SKM-1 (cell line): ENCODE results near the gene NEDD4L.
"Not testable (repeated sequence)": the region's sequence is repeated elsewhere in the genome, so short reads cannot be mapped to it uniquely, and the experiment has no call there.

Experiments
- DNase-seq: peaks from one replicate; lab custom pipeline; 2025; ENCODE audit not compliant: unreplicated experiment; lab: John Stamatoyannopoulos, UW

The NEDD4L gene

DNA sequence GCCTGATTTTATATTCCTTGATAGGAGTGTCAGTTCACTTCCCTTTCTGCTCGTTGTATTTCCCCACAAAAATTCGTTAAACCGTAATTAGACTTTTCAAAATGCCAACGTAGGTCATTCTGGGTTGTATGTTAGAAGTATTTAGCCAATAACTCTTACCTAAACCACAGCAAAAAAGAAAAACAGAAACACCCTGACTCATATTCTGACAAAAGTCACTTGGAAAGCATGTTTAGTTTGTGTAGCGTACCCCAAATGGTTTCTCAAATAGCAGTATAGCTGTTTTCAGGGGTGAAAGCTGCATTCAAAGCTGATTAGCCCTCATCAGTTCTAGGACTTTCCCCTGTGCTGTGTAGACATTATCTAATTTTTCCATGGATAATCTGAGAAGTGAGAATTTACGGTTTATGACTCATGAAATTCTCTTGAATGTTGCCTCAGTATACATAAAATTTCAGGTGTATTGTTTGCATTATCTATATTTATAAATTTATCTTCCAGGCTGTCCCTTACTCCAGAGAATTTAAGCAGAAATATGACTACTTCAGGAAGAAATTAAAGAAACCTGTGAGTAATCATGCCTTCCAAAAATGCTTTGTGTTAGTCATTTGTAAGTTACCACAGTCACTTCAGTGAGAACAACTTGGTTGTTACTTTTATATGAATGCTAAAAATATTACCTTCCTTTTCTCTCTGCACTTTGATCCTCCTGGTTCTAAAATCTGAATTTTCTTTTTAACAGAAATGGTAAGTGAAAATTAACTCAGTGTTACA lies 319.9 kb downstream of the NEDD4L start:
- no peak for DNase-seq

- DNase-seq, result no peak
Measured at GRCh38 chr18:58364876-58365528, 321.0 kb downstream of the NEDD4L start.

DNA sequence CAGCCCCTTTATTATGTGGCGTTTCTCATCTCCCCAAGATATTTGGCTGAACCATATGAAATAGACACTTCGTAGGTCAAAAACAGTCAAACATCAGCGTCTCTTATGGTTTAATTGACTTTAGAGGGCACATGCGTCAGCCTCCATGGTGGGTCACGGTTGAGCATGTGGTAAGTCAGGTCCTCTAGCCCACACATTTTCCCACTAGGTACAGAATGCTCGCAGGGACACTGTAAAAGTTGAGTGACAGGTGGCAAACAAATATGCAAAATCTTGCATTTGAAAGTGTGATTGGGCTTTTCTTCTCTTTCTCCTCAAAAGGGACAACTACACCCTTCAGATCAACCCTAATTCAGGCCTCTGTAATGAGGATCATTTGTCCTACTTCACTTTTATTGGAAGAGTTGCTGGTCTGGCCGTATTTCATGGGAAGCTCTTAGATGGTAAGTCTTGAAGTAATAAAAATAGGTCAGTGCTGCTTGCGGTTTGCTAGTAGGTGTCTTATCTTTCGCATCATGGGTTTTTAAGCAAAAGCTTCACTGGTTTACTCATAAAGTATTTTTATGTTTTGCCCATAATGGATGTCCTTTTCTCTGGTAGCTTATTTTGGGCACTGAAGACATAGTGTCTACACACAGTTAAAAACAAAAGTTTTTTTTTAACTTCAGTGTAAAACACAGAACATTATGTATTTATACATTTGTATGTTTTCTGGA lies 323.6 kb downstream of the NEDD4L start:
- DNase-seq, result no peak

DNA sequence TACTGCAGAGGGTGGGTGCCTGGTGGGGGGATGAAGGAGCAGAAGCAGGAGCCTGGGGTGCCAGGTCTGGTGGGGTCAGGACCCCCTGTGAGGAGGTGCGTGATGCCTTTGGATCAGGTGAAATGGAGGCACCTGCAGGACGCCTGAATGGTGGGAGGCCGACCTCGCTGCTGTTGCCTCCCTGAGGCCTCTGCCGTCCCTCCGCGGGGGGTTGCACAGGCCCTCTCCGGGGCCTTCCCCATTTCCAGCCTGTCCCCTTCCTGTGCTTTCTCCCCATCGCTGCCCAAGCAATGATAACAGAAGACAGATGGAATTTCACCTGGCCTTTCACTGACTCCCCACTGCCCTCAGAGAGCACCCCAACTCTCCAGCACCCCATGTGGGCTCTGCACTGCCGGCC lies 325.6 kb downstream of the NEDD4L start:
- DNase-seq, result no peak

GRCh38 chr18:58370038-58370580 lies 326.1 kb downstream of the NEDD4L start:
- no peak for DNase-seq

- DNase-seq, result no peak
Measured at GRCh38 chr18:58370612-58371011, 326.6 kb downstream of the NEDD4L start.

DNA sequence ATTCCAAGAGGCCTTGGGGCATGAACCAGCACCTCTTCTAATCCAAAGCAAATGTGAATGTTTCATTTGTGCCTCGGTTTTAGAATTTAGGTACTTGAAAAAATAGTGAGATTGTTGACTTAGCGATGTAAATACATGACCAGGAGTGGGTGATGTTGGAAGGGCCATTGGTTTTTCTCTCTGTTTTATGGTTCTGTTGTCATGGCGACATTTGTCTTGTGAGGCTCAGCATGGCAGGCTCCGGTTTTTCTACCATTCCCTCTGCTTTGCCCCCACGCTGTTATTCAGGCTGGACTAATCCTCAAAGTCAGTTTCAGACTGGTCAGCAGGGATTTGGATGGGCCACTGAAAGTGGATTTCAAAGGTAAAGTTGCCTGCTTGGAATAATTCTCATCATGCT lies 329.5 kb downstream of the NEDD4L start:
- DNase-seq, result no peak

GRCh38 chr18:58375051-58375450 lies 331.0 kb downstream of the NEDD4L start:
- no peak for DNase-seq

DNA sequence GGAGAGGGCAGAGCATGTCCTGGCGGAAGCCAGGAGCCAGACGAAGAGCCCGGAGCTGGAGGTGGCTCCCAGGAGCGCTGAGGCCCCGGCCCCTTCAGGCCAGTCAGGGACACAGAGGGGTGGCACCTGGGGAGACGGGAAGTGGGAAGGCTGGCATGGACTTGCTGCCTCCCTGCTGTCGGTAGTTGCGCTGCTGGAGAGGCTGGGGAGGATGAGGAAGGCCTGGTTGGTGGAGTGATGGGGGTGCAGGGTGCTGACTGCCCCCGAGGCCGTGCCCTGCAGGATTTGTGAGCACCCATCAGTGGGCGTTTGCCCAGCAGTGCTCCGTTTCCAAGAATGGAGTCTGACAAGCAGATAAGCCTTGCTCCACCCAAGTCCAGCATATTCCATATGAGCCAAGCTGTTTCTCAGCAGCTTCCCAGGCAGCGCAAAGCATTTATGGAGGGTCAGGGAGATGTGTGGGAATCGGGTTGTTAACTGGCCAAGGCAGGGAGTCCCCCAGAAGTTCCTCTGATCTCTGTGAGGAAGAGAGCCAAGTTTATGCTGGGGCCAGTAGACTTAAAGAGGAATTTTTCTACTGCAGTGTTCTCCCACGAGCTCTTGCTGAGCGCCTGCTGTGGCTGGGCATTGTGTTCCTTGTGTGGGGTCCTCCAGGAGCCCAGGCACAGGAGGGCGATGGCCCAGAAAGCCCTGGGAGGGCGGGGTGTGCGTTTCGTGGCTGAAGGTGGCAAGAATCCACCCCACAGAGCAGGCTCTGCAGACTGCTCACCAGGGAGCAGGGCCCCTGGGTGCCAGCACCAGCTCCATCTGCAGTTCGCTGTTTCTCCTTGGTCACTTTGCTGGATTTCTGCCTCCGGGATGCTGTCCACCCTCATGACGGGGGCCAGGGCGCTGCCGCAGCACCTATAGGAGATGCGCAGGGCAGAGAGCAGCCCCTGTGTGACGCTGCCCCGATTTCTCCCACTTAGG lies 334.7 kb downstream of the NEDD4L start:
- DNase-seq, result no peak

- DNase-seq, result no peak
Measured at GRCh38 chr18:58379443-58379842, 335.4 kb downstream of the NEDD4L start.

GRCh38 chr18:58380113-58380512 lies 336.1 kb downstream of the NEDD4L start:
- not testable (repeated sequence) for DNase-seq

GRCh38 chr18:58381676-58382411 lies 337.8 kb downstream of the NEDD4L start:
- DNase-seq, result no peak

GRCh38 chr18:58382446-58382845 lies 338.4 kb downstream of the NEDD4L start:
- DNase-seq, result no peak

GRCh38 chr18:58385472-58385871 lies 341.4 kb downstream of the NEDD4L start:
- no peak for DNase-seq

- no peak for DNase-seq
Measured at GRCh38 chr18:58386780-58387179, 342.8 kb downstream of the NEDD4L start.

DNA sequence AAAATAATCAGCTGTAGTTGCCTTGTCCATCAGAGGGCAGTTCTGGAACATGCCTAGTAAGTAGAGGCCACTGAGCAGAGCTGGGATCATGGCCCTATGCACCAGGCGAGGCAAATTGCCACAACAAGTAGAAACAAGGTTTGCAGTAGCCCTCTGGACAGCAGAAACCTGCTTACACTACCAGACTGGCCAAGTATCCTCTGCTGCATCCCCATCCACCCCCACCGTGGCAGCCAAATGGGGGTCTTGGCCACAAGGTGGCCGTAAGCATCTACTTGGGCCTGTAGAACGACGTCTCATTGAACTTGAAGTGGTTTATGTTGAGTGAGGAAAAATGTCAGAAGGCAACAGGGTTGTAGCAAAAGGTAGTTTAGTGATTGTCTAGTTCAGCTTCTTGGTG lies 343.7 kb downstream of the NEDD4L start:
- DNase-seq, result no peak

DNA sequence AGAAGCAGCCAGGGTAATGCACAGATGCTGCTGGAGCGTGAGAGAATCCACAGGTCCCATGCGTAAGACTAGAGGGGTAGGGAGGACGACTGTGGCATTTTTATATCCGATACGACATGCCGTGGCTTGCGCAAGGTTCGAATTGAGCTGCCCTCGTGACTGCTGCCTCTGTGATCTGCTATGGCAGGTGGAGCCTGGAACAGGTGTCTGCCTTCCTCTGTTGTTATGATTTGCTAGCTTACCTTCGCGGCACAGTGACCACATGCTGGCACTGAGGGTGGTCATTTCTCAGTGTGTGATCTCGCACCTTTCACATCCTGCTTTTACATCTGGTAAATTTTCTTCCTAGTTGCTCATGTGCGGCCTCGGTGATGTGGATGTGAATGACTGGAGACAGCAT lies 344.7 kb downstream of the NEDD4L start:
- DNase-seq, result no peak

GRCh38 chr18:58389745-58390144 lies 345.7 kb downstream of the NEDD4L start:
- no peak for DNase-seq

DNA sequence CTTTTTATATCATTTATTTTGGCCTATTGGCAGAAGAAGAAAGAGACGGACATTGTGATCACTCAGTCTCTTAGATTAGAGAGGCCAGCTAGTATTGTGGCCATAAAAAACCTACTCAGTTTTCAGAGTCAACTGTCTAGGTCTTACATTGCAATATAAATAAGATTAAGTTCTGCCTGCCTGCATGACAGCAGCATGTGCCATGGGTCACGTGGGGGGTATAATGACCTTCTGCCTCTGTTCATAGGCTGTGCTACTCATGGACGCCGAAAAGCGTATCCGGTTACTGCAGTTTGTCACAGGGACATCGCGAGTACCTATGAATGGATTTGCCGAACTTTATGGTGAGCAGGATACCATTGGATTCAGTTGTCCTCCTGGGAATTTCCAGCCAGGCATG lies 346.4 kb downstream of the NEDD4L start:
- no peak for DNase-seq

GRCh38 chr18:58391231-58391825 lies 347.3 kb downstream of the NEDD4L start:
- DNase-seq, result no peak
